K562 (cell line): ENCODE data around the gene TNFRSF18. TPM values are rescaled to one million over a fixed set of nuclear protein-coding genes. Genes with fewer than 3 reads are reported as not detected.

ENCODE experiments used
- CCNT2 ChIP-seq: IDR thresholded peaks from 2 replicates; pipeline ENCODE4 v1.6.1; 2011; ENCODE audit warnings: borderline replicate concordance, low read depth, mild to moderate bottlenecking, moderate library complexity, mixed read lengths, low read length; ENCODE audit not compliant: insufficient read length; ENCODE audit errors: extremely low read depth
- ERF ChIP-seq: fragments of 450-650 bp; formaldehyde crosslinking; IDR thresholded peaks from 2 replicates; pipeline ENCODE4 v1.4.0; 2020; ENCODE audit warnings: mild to moderate bottlenecking, mixed read lengths
- EZH2 ChIP-seq: IDR thresholded peaks from 2 replicates; pipeline ENCODE4 v1.6.1; 2012; ENCODE audit warnings: low read depth, mild to moderate bottlenecking, inconsistent platforms, low read length, borderline replicate concordance
- FOXA3 ChIP-seq, 2 experiments: fragments of 450-650 bp in 1 of 2; sonication (generic) in 1 of 2; formaldehyde crosslinking; IDR thresholded peaks in 1 of 2; conservative IDR thresholded peaks in 1 of 2; 2 replicates each; pipeline versions ENCODE4 v1.4.0 to v1.8.0; 2020 to 2022; ENCODE audit warnings: mild to moderate bottlenecking in 2 of 2, missing genetic modification reagents in 1 of 2
- HCFC1 ChIP-seq: IDR thresholded peaks from 2 replicates; pipeline ENCODE4 v1.6.1; 2012; ENCODE audit warnings: low read depth, low read length, improper control_type of control experiment
- KLF10 ChIP-seq: fragments of 250-450 bp; sonication (Bioruptor Pico); IDR thresholded peaks from 2 replicates; pipeline ENCODE4 v1.6.1; 2021; ENCODE audit warnings: matching md5 sums
- MYNN ChIP-seq, 2 experiments: sonication (generic); formaldehyde crosslinking in 1 of 2; IDR thresholded peaks; 2 replicates each; pipeline versions ENCODE4 v1.5.0 to v1.6.1; 2016 to 2020; ENCODE audit warnings: antibody characterized with exemption in 1 of 2, missing genetic modification reagents in 1 of 2
- NFYB ChIP-seq: IDR thresholded peaks from 2 replicates; pipeline ENCODE4 v1.6.1; 2011; ENCODE audit warnings: mild to moderate bottlenecking, moderate library complexity; ENCODE audit not compliant: insufficient read length; ENCODE audit errors: extremely low read depth
- PHF20 ChIP-seq: fragments of 450-650 bp; IDR thresholded peaks from 2 replicates; pipeline ENCODE4 v1.6.1; 2018; ENCODE audit not compliant: partially characterized antibody
- RAD21 ChIP-seq, 2 experiments: fragments of 250-450 bp in 1 of 2; fragments of 450-650 bp in 1 of 2; sonication (Bioruptor Pico) in 1 of 2; formaldehyde crosslinking in 1 of 2; IDR thresholded peaks in 1 of 2; conservative IDR thresholded peaks in 1 of 2; 2 replicates each; pipeline versions ENCODE4 v1.4.0 to v1.8.0; 2020 to 2022; ENCODE audit warnings: mild to moderate bottlenecking in 2 of 2, moderate library complexity in 1 of 2
- RBM22 ChIP-seq: fragments of 200-400 bp; formaldehyde crosslinking; IDR thresholded peaks from 2 replicates; pipeline ENCODE4 v1.6.1; 2018; ENCODE audit warnings: low read length, low read depth; ENCODE audit not compliant: poor library complexity, severe bottlenecking
- TAL1 ChIP-seq: fragments of 450-650 bp; IDR thresholded peaks from 2 replicates; pipeline ENCODE4 v1.6.1; 2016; ENCODE audit warnings: mild to moderate bottlenecking
- TARDBP ChIP-seq: fragments of 450-650 bp; IDR thresholded peaks from 2 replicates; pipeline ENCODE4 v1.6.1; 2016
- ZNF121 ChIP-seq: sonication (generic); formaldehyde crosslinking; conservative IDR thresholded peaks from 2 replicates; pipeline ENCODE4 v1.8.0; 2022; ENCODE audit warnings: missing genetic modification reagents
- ZNF232 ChIP-seq: sonication (generic); formaldehyde crosslinking; IDR thresholded peaks from 2 replicates; pipeline ENCODE4 v1.8.0; 2022; ENCODE audit warnings: mild to moderate bottlenecking, missing genetic modification reagents
- ZNF239 ChIP-seq: fragments of 250-450 bp; sonication (Bioruptor Pico); IDR thresholded peaks from 2 replicates; pipeline ENCODE4 v1.4.0; 2020; ENCODE audit warnings: mild to moderate bottlenecking
- polyA plus RNA-seq, 8 experiments: library from polyadenylated mRNA; depleted of rRNA in 4 of 8; stranded (reverse) in 5 of 8; unstranded in 3 of 8; fragments of >200 nt; fragmentation: Nextera tagmentation in 2 of 8; fragmentation: Illumina TruSeq in 1 of 8; extraction: Ambion mirVana in 2 of 8; extraction: Trizol in 1 of 8; gene quantifications; 2 replicates each; pipeline versions ENCODE4 v1.2.1 to v1.2.3, GENCODE V29; 2011 to 2014; ENCODE audit warnings: inconsistent platforms in 1 of 8, missing spikeins in 1 of 8
- total RNA-seq, 7 experiments: library from RNA; depleted of rRNA in 6 of 7; stranded (reverse); fragments of >200 nt in 6 of 7; fragmentation: Illumina TruSeq in 2 of 7; extraction: Trizol in 2 of 7; gene quantifications; 2 replicates each; pipeline versions ENCODE4 v1.2.1 to v1.2.3, GENCODE V29; 2011 to 2021; ENCODE audit warnings: low replicate concordance in 1 of 7
- TF ChIP-seq, protein P1 (sequence below): sonication (generic); formaldehyde crosslinking; IDR thresholded peaks from 2 replicates; pipeline ENCODE4 v1.8.0; 2022; ENCODE audit warnings: mild to moderate bottlenecking, missing genetic modification reagents
- TF ChIP-seq, protein P2 (sequence below): sonication (generic); formaldehyde crosslinking; IDR thresholded peaks from 2 replicates; pipeline ENCODE4 v1.8.0; 2022; ENCODE audit warnings: mild to moderate bottlenecking, missing genetic modification reagents
- TF ChIP-seq, protein P3 (sequence below): sonication (generic); formaldehyde crosslinking; IDR thresholded peaks from 2 replicates; pipeline ENCODE4 v1.4.0; 2020; ENCODE audit warnings: mild to moderate bottlenecking, missing genetic modification reagents

The TNFRSF18 gene
- total and polyA plus RNA-seq, 9 of the 15 experiments (the other 6 are each of a cell fraction or from before 2014, with no cell fraction given): 0.24 to 0.27 TPM; not detected in 7

DNA sequence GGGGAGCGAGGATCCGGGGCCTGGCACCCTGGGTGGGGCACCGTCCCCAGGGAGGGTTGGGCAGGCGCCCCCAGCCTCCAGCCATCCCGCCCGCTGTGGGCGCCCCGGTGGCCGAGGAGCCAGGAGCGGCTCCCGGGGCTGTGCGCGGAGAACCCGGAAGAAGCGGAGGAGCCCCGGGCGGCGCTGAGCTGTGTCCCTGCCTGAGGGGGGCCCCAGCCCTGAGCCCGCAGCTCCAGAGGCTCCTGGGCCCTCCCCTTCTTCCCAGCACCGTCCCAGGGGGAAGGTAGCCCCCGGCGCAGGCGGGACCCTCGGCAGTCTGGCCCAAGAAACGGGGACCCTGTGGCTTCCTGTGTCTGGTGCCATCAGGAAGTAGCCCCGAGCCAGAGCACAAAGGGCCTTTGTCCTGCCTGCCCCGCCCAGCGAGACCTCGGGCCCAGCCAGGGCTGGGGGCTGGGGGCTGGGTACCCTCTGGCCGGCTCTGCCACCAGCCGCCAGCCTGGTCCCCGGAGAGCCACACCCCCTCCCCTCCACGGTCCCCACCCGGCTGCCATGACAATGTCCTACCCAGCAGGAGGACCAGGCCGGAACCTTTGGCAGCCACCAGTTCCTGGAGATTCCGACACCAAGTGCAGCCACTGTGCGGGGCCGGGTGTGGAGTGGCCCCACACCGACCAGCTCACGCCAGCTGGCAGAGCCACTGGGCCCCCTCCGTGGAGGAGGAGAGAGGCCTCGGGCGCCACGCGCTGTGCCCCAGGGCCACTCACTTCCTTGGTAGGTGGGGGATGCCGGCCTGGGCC lies 48.3 kb downstream of the TNFRSF18 start (continued):
- TF ChIP-seq, protein P1, sequence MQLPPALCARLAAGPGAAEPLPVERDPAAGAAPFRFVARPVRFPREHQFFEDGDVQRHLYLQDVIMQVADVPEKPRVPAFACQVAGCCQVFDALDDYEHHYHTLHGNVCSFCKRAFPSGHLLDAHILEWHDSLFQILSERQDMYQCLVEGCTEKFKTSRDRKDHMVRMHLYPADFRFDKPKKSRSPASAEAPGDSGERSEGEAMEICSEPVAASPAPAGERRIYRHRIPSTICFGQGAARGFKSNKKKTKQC (CRISPR knock-in tag): no peak; the same call in 1 of the 2 replicates
- TF ChIP-seq, protein P2, sequence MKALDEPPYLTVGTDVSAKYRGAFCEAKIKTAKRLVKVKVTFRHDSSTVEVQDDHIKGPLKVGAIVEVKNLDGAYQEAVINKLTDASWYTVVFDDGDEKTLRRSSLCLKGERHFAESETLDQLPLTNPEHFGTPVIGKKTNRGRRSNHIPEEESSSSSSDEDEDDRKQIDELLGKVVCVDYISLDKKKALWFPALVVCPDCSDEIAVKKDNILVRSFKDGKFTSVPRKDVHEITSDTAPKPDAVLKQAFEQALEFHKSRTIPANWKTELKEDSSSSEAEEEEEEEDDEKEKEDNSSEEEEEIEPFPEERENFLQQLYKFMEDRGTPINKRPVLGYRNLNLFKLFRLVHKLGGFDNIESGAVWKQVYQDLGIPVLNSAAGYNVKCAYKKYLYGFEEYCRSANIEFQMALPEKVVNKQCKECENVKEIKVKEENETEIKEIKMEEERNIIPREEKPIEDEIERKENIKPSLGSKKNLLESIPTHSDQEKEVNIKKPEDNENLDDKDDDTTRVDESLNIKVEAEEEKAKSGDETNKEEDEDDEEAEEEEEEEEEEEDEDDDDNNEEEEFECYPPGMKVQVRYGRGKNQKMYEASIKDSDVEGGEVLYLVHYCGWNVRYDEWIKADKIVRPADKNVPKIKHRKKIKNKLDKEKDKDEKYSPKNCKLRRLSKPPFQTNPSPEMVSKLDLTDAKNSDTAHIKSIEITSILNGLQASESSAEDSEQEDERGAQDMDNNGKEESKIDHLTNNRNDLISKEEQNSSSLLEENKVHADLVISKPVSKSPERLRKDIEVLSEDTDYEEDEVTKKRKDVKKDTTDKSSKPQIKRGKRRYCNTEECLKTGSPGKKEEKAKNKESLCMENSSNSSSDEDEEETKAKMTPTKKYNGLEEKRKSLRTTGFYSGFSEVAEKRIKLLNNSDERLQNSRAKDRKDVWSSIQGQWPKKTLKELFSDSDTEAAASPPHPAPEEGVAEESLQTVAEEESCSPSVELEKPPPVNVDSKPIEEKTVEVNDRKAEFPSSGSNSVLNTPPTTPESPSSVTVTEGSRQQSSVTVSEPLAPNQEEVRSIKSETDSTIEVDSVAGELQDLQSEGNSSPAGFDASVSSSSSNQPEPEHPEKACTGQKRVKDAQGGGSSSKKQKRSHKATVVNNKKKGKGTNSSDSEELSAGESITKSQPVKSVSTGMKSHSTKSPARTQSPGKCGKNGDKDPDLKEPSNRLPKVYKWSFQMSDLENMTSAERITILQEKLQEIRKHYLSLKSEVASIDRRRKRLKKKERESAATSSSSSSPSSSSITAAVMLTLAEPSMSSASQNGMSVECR (CRISPR knock-in tag): no peak
- no peak for TF ChIP-seq TAL1
- TF ChIP-seq HCFC1: no peak
- TF ChIP-seq RBM22: no peak
- TF ChIP-seq, protein P3, sequence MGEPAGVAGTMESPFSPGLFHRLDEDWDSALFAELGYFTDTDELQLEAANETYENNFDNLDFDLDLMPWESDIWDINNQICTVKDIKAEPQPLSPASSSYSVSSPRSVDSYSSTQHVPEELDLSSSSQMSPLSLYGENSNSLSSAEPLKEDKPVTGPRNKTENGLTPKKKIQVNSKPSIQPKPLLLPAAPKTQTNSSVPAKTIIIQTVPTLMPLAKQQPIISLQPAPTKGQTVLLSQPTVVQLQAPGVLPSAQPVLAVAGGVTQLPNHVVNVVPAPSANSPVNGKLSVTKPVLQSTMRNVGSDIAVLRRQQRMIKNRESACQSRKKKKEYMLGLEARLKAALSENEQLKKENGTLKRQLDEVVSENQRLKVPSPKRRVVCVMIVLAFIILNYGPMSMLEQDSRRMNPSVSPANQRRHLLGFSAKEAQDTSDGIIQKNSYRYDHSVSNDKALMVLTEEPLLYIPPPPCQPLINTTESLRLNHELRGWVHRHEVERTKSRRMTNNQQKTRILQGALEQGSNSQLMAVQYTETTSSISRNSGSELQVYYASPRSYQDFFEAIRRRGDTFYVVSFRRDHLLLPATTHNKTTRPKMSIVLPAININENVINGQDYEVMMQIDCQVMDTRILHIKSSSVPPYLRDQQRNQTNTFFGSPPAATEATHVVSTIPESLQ: peak; percentile 48; the same call in 1 of the 2 replicates
- TF ChIP-seq ERF: no peak
- TF ChIP-seq EZH2: no peak
- TF ChIP-seq KLF10 (CRISPR knock-in tag): no peak
- no peak for TF ChIP-seq ZNF239 (CRISPR knock-in tag)
- no peak for TF ChIP-seq TARDBP
- TF ChIP-seq NFYB: no peak
- TF ChIP-seq FOXA3 (CRISPR knock-in tag; conservative IDR thresholded peaks at IDR 0.05 in 1 of 2, IDR thresholded peaks at IDR 0.05 in 1 of 2): no peak
- TF ChIP-seq ZNF121: no peak
- TF ChIP-seq RAD21 (CRISPR knock-in tag; conservative IDR thresholded peaks at IDR 0.05 in 1 of 2, IDR thresholded peaks at IDR 0.05 in 1 of 2): no peak
- no peak for TF ChIP-seq ZNF232
- no peak for TF ChIP-seq MYNN (IDR thresholded peaks at IDR 0.05)
- TF ChIP-seq MYNN (CRISPR knock-in tag; IDR thresholded peaks at IDR 0.05): no peak
- peak; percentile 47 for TF ChIP-seq PHF20
- no peak for TF ChIP-seq CCNT2
